GM12878 (cell line): ENCODE data around the gene KASH5. TPM values are rescaled to one million over a fixed set of nuclear protein-coding genes. Genes with fewer than 3 reads are reported as not detected.
A peak's percentile ranks its signal among the peaks of the same experiment; 100 is the strongest.

Experiments
- CBX5 ChIP-seq: sonication (generic); IDR thresholded peaks from 2 replicates; pipeline ENCODE4 v1.6.1; 2016; ENCODE audit warnings: low read depth, moderate library complexity, mild to moderate bottlenecking, inconsistent platforms
- CHD2 ChIP-seq: IDR thresholded peaks from 2 replicates; pipeline ENCODE4 v1.6.1; 2011; ENCODE audit warnings: low read depth, low read length, improper control_type of control experiment, borderline replicate concordance
- CREM ChIP-seq: IDR thresholded peaks from 2 replicates; pipeline ENCODE4 v1.6.1; 2014; ENCODE audit warnings: antibody characterized with exemption, low read depth
- EED ChIP-seq: sonication (generic); IDR thresholded peaks from 2 replicates; pipeline ENCODE4 v1.6.1; 2016; ENCODE audit warnings: antibody characterized with exemption, low read depth
- GATAD2B ChIP-seq: fragments of 450-650 bp; conservative IDR thresholded peaks from 2 replicates; pipeline ENCODE4 v1.6.1; 2017; ENCODE audit warnings: low read depth, mild to moderate bottlenecking, moderate library complexity
- HDGF ChIP-seq: fragments of 450-650 bp; IDR thresholded peaks from 2 replicates; pipeline ENCODE4 v1.6.1; 2016; ENCODE audit warnings: antibody characterized with exemption
- IKZF1 ChIP-seq: fragments of 450-650 bp; conservative IDR thresholded peaks from 2 replicates; pipeline ENCODE4 v1.6.1; 2017; ENCODE audit warnings: antibody characterized with exemption, mild to moderate bottlenecking
- IKZF2 ChIP-seq, 2 experiments: fragments of 450-650 bp; IDR thresholded peaks; 2 replicates each; pipeline ENCODE4 v1.6.1; 2017; ENCODE audit warnings: mild to moderate bottlenecking in 2 of 2, moderate library complexity in 2 of 2
- LARP7 ChIP-seq: fragments of 450-650 bp; IDR thresholded peaks from 2 replicates; pipeline ENCODE4 v1.6.1; 2017; ENCODE audit warnings: mild to moderate bottlenecking
- MYB ChIP-seq: fragments of 150-350 bp; IDR thresholded peaks from 2 replicates; pipeline ENCODE4 v1.6.1; 2014; ENCODE audit warnings: mild to moderate bottlenecking, low read depth, low read length, borderline replicate concordance
- PAX5 ChIP-seq: IDR thresholded peaks from 2 replicates; pipeline ENCODE4 v1.6.1; 2011; ENCODE audit warnings: low read depth, low read length, borderline replicate concordance
- PML ChIP-seq: IDR thresholded peaks from 2 replicates; pipeline ENCODE4 v1.6.1; 2012; ENCODE audit warnings: low read length, inconsistent platforms
- RAD21 ChIP-seq: IDR thresholded peaks from 2 replicates; pipeline ENCODE4 v1.6.1; 2011; ENCODE audit warnings: mild to moderate bottlenecking, low read depth, low read length, moderate library complexity; ENCODE audit not compliant: insufficient read depth
- RUNX3 ChIP-seq: IDR thresholded peaks from 2 replicates; pipeline ENCODE4 v1.6.1; 2012; ENCODE audit warnings: low read length, inconsistent platforms
- SMC3 ChIP-seq: IDR thresholded peaks from 2 replicates; pipeline ENCODE4 v1.6.1; 2011; ENCODE audit warnings: low read length, improper control_type of control experiment, borderline replicate concordance
- SRF ChIP-seq, 2 experiments: IDR thresholded peaks; 2 replicates each; pipeline ENCODE4 v1.6.1; 2011; ENCODE audit warnings: low read depth in 2 of 2, low read length in 2 of 2, mild to moderate bottlenecking in 1 of 2, moderate library complexity in 1 of 2
- TARDBP ChIP-seq: IDR thresholded peaks from 2 replicates; pipeline ENCODE4 v1.6.1; 2016; ENCODE audit warnings: borderline replicate concordance
- TBL1XR1 ChIP-seq: IDR thresholded peaks from 2 replicates; pipeline ENCODE4 v1.6.1; 2012; ENCODE audit warnings: low read depth, low read length, improper control_type of control experiment
- ZNF207 ChIP-seq: fragments of 450-650 bp; IDR thresholded peaks from 2 replicates; pipeline ENCODE4 v1.6.1; 2014; ENCODE audit warnings: antibody characterized with exemption, mild to moderate bottlenecking, borderline replicate concordance
- ZZZ3 ChIP-seq: IDR thresholded peaks from 2 replicates; pipeline ENCODE4 v1.6.1; 2011; ENCODE audit warnings: low read depth; ENCODE audit not compliant: control insufficient read depth, insufficient read length
- polyA plus RNA-seq, 11 experiments: library from polyadenylated mRNA; depleted of rRNA in 4 of 11; unstranded in 6 of 11; stranded (reverse) in 5 of 11; fragments of >200 nt; fragmentation: Nextera tagmentation in 4 of 11; fragmentation: Illumina TruSeq in 1 of 11; extraction: Ambion mirVana in 4 of 11; extraction: Trizol in 1 of 11; gene quantifications; 1 replicate in 1 of 11; 2 replicates in 10 of 11; pipeline versions ENCODE4 v1.2.1 to v1.2.3, GENCODE V29; 2011 to 2016; ENCODE audit warnings: inconsistent platforms in 2 of 11, missing spikeins in 2 of 11, low read depth in 1 of 11
- total RNA-seq, 4 experiments: library from RNA; depleted of rRNA in 3 of 4; stranded (reverse); fragments of >200 nt in 3 of 4; fragmentation: Illumina TruSeq in 1 of 4; extraction: Trizol in 1 of 4; gene quantifications; 2 replicates each; pipeline versions ENCODE4 v1.2.1 to v1.2.3, GENCODE V29; 2013 to 2021
- TF ChIP-seq, protein P1 (sequence below): fragments of 150-350 bp; IDR thresholded peaks from 2 replicates; pipeline ENCODE4 v1.6.1; 2016; ENCODE audit warnings: low read depth, low read length
- TF ChIP-seq, protein P2 (sequence below): fragments of 450-650 bp; IDR thresholded peaks from 2 replicates; pipeline ENCODE4 v1.6.1; 2016; ENCODE audit warnings: mild to moderate bottlenecking
- TF ChIP-seq, protein P3 (sequence below): IDR thresholded peaks from 2 replicates; pipeline ENCODE4 v1.6.1; 2012; ENCODE audit warnings: low read depth, low read length, improper control_type of control experiment
- TF ChIP-seq, protein P4 (sequence below): fragments of 450-650 bp; IDR thresholded peaks from 2 replicates; pipeline ENCODE4 v1.6.1; 2017; ENCODE audit warnings: mild to moderate bottlenecking

Gene KASH5
- total and polyA plus RNA-seq, 10 of the 15 experiments (the other 5 are each of a cell fraction or from before 2014, with no cell fraction given): 0.03 to 0.06 (median 0.05) TPM; not detected in 7

DNA sequence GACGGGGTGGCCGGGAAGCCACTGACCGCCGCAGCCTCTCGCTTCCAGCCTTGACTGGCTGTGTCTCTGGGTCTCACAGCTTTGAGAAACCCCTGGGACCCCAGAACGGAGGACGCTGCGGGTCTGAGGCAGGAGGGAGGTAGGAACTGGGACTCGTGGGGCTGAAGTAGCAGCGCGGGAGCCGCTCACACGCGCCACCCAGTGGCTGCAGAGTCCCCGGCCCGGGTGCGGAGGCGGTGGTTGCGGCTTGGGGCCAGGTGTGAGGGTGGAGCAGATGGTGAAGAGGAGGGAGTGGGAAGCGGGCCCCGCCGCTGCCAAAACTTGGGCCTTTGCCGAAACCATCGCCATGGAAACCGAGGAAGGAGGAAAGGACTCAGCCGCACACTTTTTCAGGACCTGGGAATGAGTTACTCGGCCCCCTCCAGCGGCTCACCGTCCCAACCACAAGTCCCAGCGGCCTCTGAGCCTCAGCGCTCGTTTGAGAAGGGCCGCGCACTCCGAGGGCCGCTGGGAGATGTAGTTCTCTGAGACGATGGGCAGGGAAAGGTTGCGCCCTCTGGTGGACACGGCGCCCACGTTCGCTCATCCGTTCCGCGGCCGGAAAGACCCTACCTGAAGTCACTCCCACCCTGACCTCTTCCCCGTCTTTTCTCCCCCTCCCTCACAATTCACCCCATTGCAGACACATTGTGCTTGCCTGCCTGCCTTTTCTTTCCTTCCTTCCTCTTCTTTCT, 55.5 kb downstream of the KASH5 start (continued):
- TF ChIP-seq, protein P1, sequence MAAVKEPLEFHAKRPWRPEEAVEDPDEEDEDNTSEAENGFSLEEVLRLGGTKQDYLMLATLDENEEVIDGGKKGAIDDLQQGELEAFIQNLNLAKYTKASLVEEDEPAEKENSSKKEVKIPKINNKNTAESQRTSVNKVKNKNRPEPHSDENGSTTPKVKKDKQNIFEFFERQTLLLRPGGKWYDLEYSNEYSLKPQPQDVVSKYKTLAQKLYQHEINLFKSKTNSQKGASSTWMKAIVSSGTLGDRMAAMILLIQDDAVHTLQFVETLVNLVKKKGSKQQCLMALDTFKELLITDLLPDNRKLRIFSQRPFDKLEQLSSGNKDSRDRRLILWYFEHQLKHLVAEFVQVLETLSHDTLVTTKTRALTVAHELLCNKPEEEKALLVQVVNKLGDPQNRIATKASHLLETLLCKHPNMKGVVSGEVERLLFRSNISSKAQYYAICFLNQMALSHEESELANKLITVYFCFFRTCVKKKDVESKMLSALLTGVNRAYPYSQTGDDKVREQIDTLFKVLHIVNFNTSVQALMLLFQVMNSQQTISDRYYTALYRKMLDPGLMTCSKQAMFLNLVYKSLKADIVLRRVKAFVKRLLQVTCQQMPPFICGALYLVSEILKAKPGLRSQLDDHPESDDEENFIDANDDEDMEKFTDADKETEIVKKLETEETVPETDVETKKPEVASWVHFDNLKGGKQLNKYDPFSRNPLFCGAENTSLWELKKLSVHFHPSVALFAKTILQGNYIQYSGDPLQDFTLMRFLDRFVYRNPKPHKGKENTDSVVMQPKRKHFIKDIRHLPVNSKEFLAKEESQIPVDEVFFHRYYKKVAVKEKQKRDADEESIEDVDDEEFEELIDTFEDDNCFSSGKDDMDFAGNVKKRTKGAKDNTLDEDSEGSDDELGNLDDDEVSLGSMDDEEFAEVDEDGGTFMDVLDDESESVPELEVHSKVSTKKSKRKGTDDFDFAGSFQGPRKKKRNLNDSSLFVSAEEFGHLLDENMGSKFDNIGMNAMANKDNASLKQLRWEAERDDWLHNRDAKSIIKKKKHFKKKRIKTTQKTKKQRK: no peak
- TF ChIP-seq, protein P2, sequence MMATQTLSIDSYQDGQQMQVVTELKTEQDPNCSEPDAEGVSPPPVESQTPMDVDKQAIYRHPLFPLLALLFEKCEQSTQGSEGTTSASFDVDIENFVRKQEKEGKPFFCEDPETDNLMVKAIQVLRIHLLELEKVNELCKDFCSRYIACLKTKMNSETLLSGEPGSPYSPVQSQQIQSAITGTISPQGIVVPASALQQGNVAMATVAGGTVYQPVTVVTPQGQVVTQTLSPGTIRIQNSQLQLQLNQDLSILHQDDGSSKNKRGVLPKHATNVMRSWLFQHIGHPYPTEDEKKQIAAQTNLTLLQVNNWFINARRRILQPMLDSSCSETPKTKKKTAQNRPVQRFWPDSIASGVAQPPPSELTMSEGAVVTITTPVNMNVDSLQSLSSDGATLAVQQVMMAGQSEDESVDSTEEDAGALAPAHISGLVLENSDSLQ: 0 out of 2 replicates have a peak, but pooled peaks have one; percentile 19
- TF ChIP-seq CREM (peak; percentile 93), PAX5 (0 out of 2 replicates have a peak, but pooled peaks have one; percentile 37), CBX5 (no peak), GATAD2B (peak; percentile 96), MYB (no peak), TARDBP (peak; percentile 95), IKZF2 (IDR thresholded peaks at IDR 0.05) (peak; percentile 65 to 73; a peak in 2 of 4 replicates), ZZZ3 (no peak), SMC3 (peak; percentile 88), TBL1XR1 (no peak; the same call in 1 of the 2 replicates), PML (no peak), SRF (IDR thresholded peaks at IDR 0.05; ENCODE audit: low read depth in 2 of 2, low read length in 2 of 2) (peak in 1 of 2 experiments; percentile 25; a peak in 1 of 4 replicates), EED (peak; percentile 29; the same call in 1 of the 2 replicates), CHD2 (peak; percentile 76; the same call in 1 of the 2 replicates), RUNX3 (peak; percentile 83), HDGF (no peak), ZNF207 (peak; percentile 84), RAD21 (peak; percentile 78), LARP7 (peak; percentile 96), IKZF1 (peak; percentile 99)
- TF ChIP-seq, protein P3, sequence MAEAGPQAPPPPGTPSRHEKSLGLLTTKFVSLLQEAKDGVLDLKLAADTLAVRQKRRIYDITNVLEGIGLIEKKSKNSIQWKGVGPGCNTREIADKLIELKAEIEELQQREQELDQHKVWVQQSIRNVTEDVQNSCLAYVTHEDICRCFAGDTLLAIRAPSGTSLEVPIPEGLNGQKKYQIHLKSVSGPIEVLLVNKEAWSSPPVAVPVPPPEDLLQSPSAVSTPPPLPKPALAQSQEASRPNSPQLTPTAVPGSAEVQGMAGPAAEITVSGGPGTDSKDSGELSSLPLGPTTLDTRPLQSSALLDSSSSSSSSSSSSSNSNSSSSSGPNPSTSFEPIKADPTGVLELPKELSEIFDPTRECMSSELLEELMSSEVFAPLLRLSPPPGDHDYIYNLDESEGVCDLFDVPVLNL: no peak
- TF ChIP-seq, protein P4, sequence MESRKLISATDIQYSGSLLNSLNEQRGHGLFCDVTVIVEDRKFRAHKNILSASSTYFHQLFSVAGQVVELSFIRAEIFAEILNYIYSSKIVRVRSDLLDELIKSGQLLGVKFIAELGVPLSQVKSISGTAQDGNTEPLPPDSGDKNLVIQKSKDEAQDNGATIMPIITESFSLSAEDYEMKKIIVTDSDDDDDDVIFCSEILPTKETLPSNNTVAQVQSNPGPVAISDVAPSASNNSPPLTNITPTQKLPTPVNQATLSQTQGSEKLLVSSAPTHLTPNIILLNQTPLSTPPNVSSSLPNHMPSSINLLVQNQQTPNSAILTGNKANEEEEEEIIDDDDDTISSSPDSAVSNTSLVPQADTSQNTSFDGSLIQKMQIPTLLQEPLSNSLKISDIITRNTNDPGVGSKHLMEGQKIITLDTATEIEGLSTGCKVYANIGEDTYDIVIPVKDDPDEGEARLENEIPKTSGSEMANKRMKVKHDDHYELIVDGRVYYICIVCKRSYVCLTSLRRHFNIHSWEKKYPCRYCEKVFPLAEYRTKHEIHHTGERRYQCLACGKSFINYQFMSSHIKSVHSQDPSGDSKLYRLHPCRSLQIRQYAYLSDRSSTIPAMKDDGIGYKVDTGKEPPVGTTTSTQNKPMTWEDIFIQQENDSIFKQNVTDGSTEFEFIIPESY: peak; percentile 95
